NCI-H128 (cell line): ENCODE measurements around the gene LSAMP.
"Not testable (repeated sequence)": the region's sequence is repeated elsewhere in the genome, so short reads cannot be mapped to it uniquely, and the experiment has no call there.

ENCODE experiments used
- DNase-seq: peaks from one replicate; lab custom pipeline; 2025; ENCODE audit not compliant: unreplicated experiment; lab: John Stamatoyannopoulos, UW

Gene LSAMP

GRCh38 chr3:116124166-116124565, 321.1 kb downstream of the LSAMP start:
- DNase-seq = no peak

GRCh38 chr3:116118475-116119169, 326.7 kb downstream of the LSAMP start:
- DNase-seq = no peak

GRCh38 chr3:116114586-116114985, 330.7 kb downstream of the LSAMP start:
- DNase-seq = no peak

- DNase-seq = no peak
Observed at GRCh38 chr3:116112696-116113095, 332.6 kb downstream of the LSAMP start.

GRCh38 chr3:116111765-116112164, 333.5 kb downstream of the LSAMP start:
- DNase-seq = no peak

GRCh38 chr3:116103868-116104530, 341.3 kb downstream of the LSAMP start:
- DNase-seq = no peak

GRCh38 chr3:116102037-116102436, 343.2 kb downstream of the LSAMP start:
- no peak for DNase-seq

GRCh38 chr3:116097226-116097625, 348.1 kb downstream of the LSAMP start:
- no peak for DNase-seq

GRCh38 chr3:116096631-116097030, 348.7 kb downstream of the LSAMP start:
- DNase-seq = no peak

- no peak for DNase-seq
Observed at GRCh38 chr3:116093374-116093773, 351.9 kb downstream of the LSAMP start.

- no peak for DNase-seq
Observed at GRCh38 chr3:116087426-116087825, 357.9 kb downstream of the LSAMP start.

- DNase-seq = no peak
Observed at GRCh38 chr3:116084999-116085791, 360.1 kb downstream of the LSAMP start.

GRCh38 chr3:116083683-116084082, 361.6 kb downstream of the LSAMP start:
- no peak for DNase-seq

GRCh38 chr3:116078561-116078960, 366.7 kb downstream of the LSAMP start:
- DNase-seq = no peak

GRCh38 chr3:116077557-116077956, 367.7 kb downstream of the LSAMP start:
- DNase-seq = no peak

- no peak for DNase-seq
Observed at GRCh38 chr3:116077059-116077458, 368.2 kb downstream of the LSAMP start.

GRCh38 chr3:116070516-116071278, 374.6 kb downstream of the LSAMP start:
- not testable (repeated sequence) for DNase-seq

GRCh38 chr3:116070061-116070460, 375.2 kb downstream of the LSAMP start:
- DNase-seq = no peak

GRCh38 chr3:116069024-116069423, 376.3 kb downstream of the LSAMP start:
- DNase-seq = no peak

GRCh38 chr3:116067326-116067725, 378.0 kb downstream of the LSAMP start:
- no peak for DNase-seq

GRCh38 chr3:116065501-116065900, 379.8 kb downstream of the LSAMP start:
- DNase-seq = no peak
